Mucosa of gallbladder (tissue), 1 donor: Measurements from ENCODE around the gene ABCF1. TPM values are rescaled to one million over a fixed set of nuclear protein-coding genes. Genes with fewer than 3 reads are reported as not detected.

Experiments
- DNase-seq: peaks from one replicate; pipeline ENCODE4 v3.0.0-alpha.2; 2020; ENCODE audit warnings: low spot score
- total RNA-seq: library from RNA; stranded (reverse); gene quantifications from one replicate; pipeline ENCODE4 v1.2.1, GENCODE V29; 2021
- donor health status: DM: no; HTN: no; CAD: no.

Gene ABCF1
- total RNA-seq, 1 donor from 2014 or later, result 48.7 TPM

- DNase-seq, result no peak
Measured at GRCh38 chr6:30601436-30601814, 30.2 kb downstream of the ABCF1 start.

DNA sequence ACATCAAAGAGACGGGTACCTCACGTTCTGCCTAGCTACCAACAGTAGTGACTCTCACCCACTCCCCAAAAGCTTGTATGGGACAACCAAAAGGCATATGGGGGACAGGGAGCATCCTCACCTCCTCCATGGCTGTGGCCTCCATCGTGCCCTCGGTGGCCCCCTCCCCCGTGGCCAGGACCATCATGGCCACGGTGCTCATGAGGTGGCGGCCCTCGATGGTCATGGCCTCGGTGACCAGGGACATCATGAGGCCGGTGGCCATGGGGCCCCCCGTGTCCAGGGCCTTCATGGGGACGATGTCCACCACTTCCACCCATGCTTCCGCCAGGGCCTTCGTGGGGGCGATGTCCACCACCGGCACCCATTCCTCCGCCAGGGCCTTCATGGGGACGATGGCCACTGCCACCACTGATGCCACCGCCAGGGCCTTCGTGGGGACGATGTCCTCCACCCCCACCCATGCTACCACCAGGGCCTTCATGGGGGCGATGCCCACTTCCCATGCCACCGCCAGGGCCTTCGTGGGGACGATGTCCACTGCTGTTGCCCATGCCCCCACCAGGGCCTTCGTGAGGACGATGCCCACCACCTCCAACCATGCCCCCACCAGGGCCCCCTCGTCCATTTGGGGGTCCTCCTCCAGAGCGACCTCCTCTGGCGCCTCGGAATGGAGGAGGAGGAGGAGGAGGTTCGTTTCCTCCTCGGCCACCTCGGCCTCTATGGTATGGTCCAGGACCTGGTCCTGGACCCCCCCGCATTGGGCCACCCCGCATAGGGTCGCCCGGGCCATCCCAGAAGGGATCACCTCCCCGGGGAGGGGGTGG is 30.8 kb downstream of the ABCF1 start:
- DNase-seq, result no peak

GRCh38 chr6:30603961-30604360 is 32.7 kb downstream of the ABCF1 start:
- DNase-seq, result no peak

GRCh38 chr6:30610065-30610464 is 38.8 kb downstream of the ABCF1 start:
- no peak for DNase-seq

GRCh38 chr6:30611150-30611855 is 40.1 kb downstream of the ABCF1 start:
- DNase-seq, result no peak

- no peak for DNase-seq
Measured at GRCh38 chr6:30611856-30612194, 40.6 kb downstream of the ABCF1 start.

GRCh38 chr6:30612213-30612612 is 41.0 kb downstream of the ABCF1 start:
- DNase-seq, result no peak

GRCh38 chr6:30612687-30613248 is 41.5 kb downstream of the ABCF1 start:
- no peak for DNase-seq

DNA sequence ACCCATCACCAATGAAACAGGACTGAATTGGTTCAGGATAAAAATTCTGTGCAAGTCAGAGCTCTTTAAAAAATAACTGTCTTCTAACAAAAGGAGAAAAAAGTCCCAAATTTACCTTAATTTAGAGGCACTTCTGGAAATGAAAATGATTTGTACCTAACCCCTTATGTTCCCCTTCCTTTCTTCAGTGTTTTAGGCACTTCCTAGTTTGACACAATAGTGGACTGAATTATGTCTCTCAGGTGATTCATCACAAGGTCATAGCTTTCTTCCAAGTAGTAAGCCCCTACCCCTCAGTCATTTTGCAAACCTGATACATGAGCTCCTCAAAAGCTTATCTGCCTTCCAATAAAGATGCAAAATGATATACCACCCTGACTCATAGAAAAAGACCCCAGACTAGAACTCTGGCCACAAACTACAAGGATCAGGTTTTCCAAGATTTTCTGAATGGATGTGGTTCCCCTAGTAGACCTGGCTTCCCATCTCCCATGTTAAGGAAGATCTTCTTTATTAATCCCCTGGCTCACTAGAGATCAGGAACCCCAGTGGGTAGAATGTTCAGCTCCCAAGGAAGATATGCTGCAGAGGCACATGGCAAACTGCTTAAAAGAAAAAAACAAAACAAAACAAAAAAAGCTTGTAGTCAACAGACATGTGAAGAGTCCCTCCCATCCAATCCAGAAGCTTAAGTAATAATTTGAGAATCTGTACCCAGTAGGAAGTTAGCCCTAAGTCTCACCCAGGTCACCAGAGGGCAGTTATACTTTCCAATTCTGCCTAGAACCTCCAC is 42.2 kb downstream of the ABCF1 start:
- no peak for DNase-seq

GRCh38 chr6:30614044-30614842 is 43.0 kb downstream of the ABCF1 start:
- DNase-seq, result no peak

GRCh38 chr6:30614843-30615218 is 43.6 kb downstream of the ABCF1 start:
- peak; percentile 94 for DNase-seq

GRCh38 chr6:30615219-30615957 is 44.1 kb downstream of the ABCF1 start:
- peak; percentile 47 for DNase-seq

DNA sequence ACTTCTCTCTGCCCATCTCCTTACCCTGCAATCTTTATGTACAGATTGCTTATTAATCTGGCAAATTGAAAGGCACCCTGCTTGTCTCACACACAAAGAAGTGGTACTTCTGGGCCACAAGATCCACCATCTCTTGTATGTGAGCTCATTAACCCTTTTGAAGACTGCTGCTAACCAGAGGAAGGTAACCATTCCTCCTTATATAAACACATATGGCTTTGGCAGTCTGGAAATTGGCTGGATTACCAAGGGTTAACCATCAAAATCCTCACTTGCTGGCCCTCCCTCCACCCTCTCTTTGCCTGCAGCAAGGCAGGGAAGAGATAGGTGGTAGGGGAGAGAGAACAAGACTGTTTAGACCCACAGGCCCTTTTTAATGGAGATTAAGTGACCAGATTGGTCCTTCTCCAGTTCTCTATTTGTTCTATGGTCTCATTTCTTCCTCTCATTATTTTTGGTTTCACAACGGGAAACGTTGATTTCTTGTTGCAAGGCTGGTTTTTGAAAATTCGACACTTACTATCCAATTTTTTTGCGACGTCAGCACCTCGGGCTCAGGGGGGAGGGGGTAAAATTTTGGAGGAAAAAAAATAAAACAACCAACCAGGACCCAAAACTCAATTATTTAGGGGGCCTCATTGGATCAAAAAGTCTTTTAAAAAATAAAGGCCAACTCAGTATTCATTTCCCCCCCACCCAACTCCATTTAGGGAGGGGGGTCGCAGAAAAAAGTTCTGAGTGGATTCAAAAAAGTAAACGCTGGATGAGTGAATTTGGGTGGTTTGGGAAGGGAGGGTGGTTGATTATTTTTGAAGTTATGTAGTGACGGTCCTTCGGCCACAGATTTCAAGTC is 44.9 kb downstream of the ABCF1 start:
- peak; percentile 18 for DNase-seq

DNA sequence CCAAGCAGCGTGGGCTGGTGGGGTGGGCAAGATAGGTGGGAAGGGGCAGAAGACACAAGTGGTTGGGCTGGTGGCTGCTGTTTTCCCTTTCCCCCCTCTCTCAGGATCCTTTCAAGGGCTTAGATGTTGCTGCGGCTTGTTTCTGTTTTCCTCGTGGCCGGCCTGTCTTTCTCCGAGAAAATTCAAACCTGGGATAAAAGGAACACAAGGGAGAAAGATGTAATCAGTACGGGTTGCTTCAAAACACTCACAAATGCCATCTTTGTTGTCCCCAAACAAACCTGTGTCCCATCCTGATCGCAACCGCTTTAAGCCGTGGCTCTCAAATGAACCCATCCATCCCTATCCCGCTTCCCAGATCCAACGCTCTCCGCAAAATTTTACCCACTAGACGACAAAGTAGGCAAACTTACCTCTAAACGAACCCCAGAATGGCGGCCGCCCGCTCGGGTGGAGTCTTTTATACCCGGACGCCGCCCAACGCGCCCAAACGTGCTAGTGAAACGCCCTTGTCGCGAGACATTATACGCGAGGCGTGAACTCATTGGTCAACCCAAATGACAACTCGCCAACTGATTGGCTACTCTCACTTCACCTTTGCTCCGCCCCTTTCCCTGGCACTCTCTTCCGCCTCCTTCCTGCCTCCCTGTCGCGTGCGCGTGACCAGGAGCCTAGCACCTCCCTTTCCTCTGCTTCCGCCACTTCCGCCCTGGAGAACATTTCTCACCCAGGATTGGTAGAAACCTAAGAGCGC is 45.7 kb downstream of the ABCF1 start, which contains the start of gene PPP1R10:
TSS of gene PPP1R10 (minus strand) at position 433 of the 754 bp plus-strand sequence. CDS start 7,299 bp downstream, outside the sequence.
- peak; percentile 100 for DNase-seq

DNA sequence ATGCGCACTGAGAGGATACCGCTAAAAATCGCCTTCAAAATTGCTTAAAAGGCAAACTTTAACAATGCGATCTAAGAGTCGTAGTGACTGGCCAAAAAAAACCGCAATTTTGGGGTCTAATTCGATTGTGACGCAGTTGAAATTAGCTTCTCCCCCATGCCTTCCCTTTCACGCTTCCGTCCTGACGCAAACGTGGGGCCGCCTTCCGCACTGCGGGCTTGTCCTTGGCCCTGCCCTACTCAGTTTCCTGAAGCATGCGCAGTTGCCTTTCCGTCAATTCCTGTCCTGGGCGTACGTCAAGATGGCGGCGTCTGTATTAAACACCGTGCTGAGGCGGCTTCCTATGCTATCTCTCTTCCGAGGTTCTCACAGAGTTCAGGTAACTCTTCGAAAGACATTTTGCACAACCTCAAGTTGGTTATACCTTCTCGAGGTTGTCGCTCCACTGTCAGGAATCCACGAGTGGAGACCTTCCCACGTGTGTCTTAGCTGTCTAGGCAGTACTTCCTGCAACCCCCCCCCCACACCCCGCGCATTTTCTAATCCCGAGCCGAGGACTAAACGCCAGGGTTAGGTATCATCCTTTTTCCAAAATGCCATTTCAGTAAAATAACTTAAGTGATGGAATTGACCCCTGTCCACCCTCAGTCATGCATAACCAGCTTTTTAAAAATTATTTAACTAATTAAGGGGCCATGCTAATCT is 46.5 kb downstream of the ABCF1 start, which contains the start of gene MRPS18B:
TSS of gene MRPS18B (plus strand) at position 276 of the 705 bp plus-strand sequence. CDS start at position 302, 26 bp downstream.
- DNase-seq, result peak; percentile 98

DNA sequence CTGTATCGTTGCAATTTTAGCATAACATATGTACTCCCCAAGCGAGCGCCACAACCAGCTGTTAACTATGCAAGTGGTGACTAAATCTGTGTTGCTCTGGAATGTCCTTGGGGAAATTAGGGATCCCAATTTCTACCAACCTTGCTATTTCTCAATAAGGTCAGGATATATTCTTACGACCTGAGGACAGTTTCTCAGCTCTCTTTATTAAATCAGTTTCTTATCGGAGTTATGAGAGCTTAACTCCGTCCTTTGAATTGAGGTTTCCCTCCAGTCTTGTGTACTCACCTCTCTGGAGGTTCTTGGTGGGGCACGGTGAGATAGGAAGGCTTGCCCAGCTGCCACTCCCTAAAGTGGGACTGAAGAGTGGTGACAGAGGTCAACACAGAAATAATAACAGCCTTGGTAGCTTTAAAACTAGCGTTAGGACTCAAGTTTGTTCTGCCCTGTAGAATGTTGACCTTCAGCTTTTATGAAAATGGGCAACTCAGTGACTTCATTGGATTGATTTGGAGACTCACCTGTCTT is 47.1 kb downstream of the ABCF1 start:
- no peak for DNase-seq

- DNase-seq, result no peak
Measured at GRCh38 chr6:30619561-30619960, 48.3 kb downstream of the ABCF1 start.

DNA sequence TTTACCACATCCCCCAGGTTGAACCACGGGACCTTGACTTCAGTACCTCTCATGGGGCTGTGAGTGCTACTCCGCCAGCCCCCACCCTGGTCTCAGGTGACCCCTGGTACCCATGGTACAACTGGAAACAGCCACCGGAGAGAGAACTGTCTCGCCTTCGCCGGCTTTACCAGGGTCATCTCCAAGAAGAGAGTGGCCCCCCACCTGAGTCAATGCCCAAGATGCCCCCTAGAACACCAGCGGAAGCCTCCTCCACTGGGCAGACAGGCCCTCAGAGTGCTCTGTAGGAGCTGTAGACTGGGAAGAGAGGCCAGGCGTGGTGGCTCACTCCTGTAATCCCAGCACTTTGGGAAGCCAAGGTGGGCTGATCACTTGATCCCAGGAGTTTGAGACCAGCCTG is 54.3 kb downstream of the ABCF1 start:
- no peak for DNase-seq
